CD4-positive, alpha-beta T cell treated with Interferon alpha-2 for 1 hour (primary cell): Measurements from ENCODE around the gene ATG4B.
A peak's percentile ranks its signal among the peaks of the same experiment; 100 is the strongest.

Experiments
- DNase-seq, 2 donors: peaks; one replicate each; pipeline ENCODE4 v3.0.0-alpha.2; 2020 to 2022

The ATG4B gene

DNA sequence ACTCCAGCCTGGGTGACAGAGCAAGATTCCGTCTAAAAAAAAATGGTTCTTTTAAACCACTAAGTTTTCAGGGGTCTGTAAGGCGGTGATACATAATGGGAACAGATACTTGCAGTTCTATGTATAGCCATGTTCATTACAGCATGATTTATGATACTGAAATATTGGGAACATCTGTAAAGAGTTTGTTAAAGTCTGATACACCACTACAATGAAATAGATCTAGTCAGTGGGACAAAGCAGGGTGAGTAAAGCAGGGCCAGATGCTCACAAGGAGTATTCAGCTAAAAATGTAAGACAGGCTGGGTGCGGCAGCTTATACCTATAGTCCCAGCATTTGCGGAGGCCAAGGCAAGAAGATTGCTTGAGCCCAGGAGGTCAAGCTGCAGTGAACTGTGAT, 58.2 kb downstream of the ATG4B start:
- DNase-seq, result no peak

GRCh38 chr2:241701149-241701398, 63.6 kb downstream of the ATG4B start:
- no peak for DNase-seq

- peak; percentile 94 to 96 for DNase-seq
These were observed 64.1 kb downstream of the ATG4B start, which contains the start of gene ING5 for GRCh38 chr2:241701399-241702154. TSS of gene ING5 (plus strand) at chr2:241702039. CDS start at chr2:241702066, 27 bp downstream.

DNA sequence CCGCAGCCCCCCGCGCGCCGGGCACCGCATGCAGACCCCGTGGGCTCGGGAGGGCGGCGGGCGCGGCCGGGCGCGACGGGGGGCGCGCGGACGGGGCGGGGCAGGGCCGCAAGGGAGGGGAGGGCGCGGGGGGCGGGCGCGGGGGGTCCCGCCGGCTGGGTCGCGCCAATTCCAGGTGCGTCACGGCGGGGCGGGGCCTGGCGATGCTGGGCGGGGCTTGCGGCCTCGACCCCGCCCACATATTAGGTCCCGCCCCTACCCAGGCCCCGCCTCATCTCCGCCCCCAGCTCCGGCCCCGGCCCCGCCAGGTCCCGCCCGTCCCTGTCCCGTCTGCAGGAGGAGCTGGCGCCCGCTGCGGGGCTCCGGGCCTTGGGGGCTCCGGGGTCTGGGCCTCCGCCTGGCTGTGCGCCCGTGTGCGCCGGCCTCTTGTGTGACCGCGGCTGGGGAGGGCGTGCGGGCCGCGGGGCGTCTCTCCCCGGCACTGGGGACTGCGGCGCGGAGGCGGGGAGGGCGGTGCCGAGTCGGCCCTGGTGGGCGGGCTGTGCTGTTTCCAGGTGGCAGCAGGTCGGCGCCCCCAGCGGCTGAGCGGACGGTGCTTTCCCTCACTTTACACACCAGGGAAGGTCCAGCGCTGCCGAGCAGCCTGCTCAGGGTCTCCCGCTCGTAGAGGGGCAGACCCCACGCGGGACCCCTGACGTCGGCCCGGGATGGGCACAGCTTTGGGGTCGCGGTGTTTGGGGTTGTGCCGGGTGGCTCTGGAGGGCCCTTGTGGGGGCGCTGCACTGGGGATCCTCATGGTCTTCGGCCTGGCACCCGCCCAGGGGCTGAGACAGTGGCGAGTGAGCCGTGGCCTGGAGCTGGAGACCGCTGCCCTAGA, 64.9 kb downstream of the ATG4B start:
- DNase-seq, result peak; percentile 88 to 89

GRCh38 chr2:241703032-241703604, 65.6 kb downstream of the ATG4B start:
- no peak for DNase-seq

DNA sequence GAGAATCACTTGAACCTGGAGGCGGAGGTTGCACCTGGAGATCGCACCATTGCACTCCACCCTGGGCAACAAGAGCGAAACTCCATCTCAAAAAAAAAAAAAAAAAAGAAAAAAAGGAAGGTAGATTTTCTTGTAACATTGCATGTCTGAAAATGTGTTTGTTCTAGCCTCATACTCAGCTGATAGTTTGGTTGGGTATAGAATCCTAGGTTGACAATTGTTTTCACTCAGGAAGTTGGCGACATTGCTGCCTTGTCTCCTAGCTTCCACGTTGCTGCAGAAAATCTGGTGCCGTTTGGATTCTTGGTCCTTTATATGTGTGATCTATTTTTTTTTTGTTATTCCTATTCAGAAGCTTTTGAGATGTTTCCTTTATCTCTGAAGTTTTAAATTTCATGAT, 69.0 kb downstream of the ATG4B start:
- no peak for DNase-seq

DNA sequence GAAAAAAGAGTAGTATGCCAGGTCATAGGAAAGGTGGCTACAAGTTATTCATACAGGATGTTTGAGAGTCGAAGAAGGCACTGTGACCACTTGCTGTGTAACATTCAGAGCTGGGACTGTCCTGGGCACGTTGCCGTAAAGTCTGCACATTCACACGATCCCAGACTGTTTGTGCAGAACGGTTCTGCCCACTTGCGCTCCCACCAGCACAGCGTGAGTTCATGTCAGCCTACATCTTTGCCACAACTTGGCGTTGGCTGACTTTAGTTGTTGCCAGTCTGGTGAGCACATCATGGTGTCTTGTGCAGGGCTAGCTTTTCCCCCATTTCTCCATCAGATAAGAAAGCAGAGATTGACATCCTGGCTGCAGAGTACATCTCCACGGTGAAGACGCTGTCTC, 71.4 kb downstream of the ATG4B start:
- DNase-seq, result no peak

DNA sequence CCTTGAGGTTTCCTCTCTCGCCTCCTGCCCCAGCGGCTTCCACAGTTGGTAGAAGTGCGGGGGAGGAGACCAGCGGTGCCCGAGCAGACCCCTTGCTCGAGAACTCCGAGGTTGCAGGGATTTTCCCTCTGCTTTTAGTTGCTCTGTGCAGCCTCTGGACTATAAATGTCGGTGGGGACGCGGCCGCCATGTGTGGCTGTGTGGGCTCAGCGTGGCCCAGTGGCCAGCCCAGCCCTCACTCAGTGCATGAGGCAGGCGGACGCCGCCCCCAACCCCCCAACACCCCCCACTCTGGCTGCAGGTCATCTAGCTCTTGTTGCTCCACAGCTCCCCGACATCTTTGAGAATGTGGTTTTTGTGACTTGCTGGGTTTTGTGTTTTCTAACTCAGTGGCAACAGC, 81.6 kb downstream of the ATG4B start:
- no peak for DNase-seq

DNA sequence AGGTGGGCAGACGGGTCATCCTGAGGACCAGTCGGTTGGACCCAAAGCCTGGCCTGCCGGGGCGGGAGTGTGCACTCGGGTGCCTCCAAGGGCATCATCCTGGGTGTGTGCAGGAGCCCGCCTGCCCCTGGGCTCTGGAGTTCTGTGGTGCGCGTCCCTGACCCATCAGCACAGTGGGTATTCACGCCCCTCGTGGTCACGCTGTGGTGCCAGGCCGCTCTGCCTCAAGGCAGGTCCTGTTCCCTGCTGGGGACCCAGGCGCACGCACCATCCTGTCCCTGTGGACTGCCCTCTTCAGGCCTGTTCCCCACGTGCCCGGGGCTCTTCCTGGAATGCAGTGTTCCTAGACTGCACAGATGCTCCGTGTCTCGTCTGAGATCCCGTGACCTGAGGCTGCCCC, 82.6 kb downstream of the ATG4B start:
- DNase-seq, result no peak

- DNase-seq, result no peak
These were observed 83.1 kb downstream of the ATG4B start for GRCh38 chr2:241720560-241720959.

GRCh38 chr2:241721852-241722251, 84.4 kb downstream of the ATG4B start:
- no peak for DNase-seq

- no peak for DNase-seq
These were observed 85.5 kb downstream of the ATG4B start for GRCh38 chr2:241722896-241723454.
